Skin of body (tissue), 2 donors: ENCODE results near the gene CCDC71. TPM values are rescaled to one million over a fixed set of nuclear protein-coding genes. Genes with fewer than 3 reads are reported as not detected.

Source experiments
- DNase-seq: peaks from one replicate; lab custom pipeline; 2025; lab: John Stamatoyannopoulos, UW
- total RNA-seq: library from RNA; depleted of rRNA; stranded (reverse); fragments of >200 nt; gene quantifications from one replicate; pipeline ENCODE4 v1.2.3, GENCODE V29; 2014

CCDC71 gene
- total RNA-seq, 1 donor from 2014 or later, result 9.7 TPM

GRCh38 chr3:49170744-49171118 is 4.6 kb upstream of the CCDC71 start:
- no peak for DNase-seq

- DNase-seq, result no peak
These were observed 823 bp upstream of the CCDC71 start for GRCh38 chr3:49166752-49167556.

- no peak for DNase-seq
These were observed 979 bp downstream of the CCDC71 start for GRCh38 chr3:49164983-49165720.

GRCh38 chr3:49163609-49164008 is 2.5 kb downstream of the CCDC71 start:
- no peak for DNase-seq

- no peak for DNase-seq
These were observed 3.2 kb downstream of the CCDC71 start for GRCh38 chr3:49162751-49163419.

GRCh38 chr3:49161808-49162530 is 4.2 kb downstream of the CCDC71 start:
- no peak for DNase-seq

GRCh38 chr3:49161197-49161596 is 4.9 kb downstream of the CCDC71 start:
- no peak for DNase-seq

GRCh38 chr3:49158792-49159191 is 7.3 kb downstream of the CCDC71 start:
- no peak for DNase-seq

GRCh38 chr3:49158103-49158709 is 7.9 kb downstream of the CCDC71 start:
- DNase-seq, result no peak

GRCh38 chr3:49157289-49157688 is 8.8 kb downstream of the CCDC71 start:
- DNase-seq, result no peak

GRCh38 chr3:49153349-49153912 is 12.7 kb downstream of the CCDC71 start:
- DNase-seq, result no peak

GRCh38 chr3:49151610-49152009 is 14.5 kb downstream of the CCDC71 start:
- no peak for DNase-seq

- DNase-seq, result no peak
These were observed 18.0 kb downstream of the CCDC71 start for GRCh38 chr3:49148159-49148558.

- DNase-seq, result no peak
These were observed 26.1 kb downstream of the CCDC71 start for GRCh38 chr3:49140080-49140479.

- no peak for DNase-seq
These were observed 30.6 kb downstream of the CCDC71 start for GRCh38 chr3:49135499-49135898.

- no peak for DNase-seq
These were observed 31.5 kb downstream of the CCDC71 start for GRCh38 chr3:49134471-49135265.

GRCh38 chr3:49133226-49133951 is 32.7 kb downstream of the CCDC71 start:
- peak; percentile 87 for DNase-seq

- DNase-seq, result peak; percentile 69
These were observed 33.5 kb downstream of the CCDC71 start, which contains the start of gene LAMB2 for GRCh38 chr3:49132437-49133225. LAMB2 (minus strand) TSS chr3:49133050; CDS start chr3:49132867, 183 bp downstream.
